Measurements from ENCODE around the gene KREMEN2.

KREMEN2 gene

GRCh38 chr16:3013998-3014690 is 50.1 kb downstream of the KREMEN2 start:
- TF ChIP-seq, protein P1, sequence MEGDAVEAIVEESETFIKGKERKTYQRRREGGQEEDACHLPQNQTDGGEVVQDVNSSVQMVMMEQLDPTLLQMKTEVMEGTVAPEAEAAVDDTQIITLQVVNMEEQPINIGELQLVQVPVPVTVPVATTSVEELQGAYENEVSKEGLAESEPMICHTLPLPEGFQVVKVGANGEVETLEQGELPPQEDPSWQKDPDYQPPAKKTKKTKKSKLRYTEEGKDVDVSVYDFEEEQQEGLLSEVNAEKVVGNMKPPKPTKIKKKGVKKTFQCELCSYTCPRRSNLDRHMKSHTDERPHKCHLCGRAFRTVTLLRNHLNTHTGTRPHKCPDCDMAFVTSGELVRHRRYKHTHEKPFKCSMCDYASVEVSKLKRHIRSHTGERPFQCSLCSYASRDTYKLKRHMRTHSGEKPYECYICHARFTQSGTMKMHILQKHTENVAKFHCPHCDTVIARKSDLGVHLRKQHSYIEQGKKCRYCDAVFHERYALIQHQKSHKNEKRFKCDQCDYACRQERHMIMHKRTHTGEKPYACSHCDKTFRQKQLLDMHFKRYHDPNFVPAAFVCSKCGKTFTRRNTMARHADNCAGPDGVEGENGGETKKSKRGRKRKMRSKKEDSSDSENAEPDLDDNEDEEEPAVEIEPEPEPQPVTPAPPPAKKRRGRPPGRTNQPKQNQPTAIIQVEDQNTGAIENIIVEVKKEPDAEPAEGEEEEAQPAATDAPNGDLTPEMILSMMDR (IDR thresholded peaks at IDR 0.05; ENCODE audit: borderline replicate concordance, control extremely low read depth, extremely low read depth, insufficient read depth, missing control alignments), result no peak
- in situ Hi-C loops (cut with MboI; ENCODE audit: low sequenced_read_pairs, unreplicated experiment), result no loop called here
- no peak for DNase-seq (ENCODE audit: low spot score)

DNA sequence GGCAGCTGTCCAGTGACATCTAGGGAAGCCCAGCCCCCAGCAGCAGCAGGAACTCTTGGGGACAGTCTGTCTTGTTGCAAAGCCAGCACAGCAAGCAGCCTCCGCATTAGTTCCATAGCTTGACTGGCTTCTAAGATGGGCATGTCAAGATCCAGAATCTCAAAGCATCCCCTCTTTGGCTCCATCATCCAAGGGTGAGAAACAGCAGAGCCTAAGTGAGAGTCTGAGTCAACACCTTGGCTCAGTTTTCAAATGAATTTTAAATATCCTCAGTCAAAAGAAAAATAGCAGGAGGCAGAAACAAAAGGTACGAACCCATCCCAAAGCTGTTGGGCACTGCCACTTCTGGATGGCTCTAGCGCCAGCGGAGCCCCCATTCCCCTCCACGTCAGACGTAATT is 50.9 kb downstream of the KREMEN2 start:
- no peak for DNase-seq (ENCODE audit: low spot score)
- in situ Hi-C loops (cut with MboI; ENCODE audit: low sequenced_read_pairs, unreplicated experiment), result no loop called here
- TF ChIP-seq, protein P1 (IDR thresholded peaks at IDR 0.05; ENCODE audit: borderline replicate concordance, control extremely low read depth, extremely low read depth, insufficient read depth, missing control alignments), result no peak

- TF ChIP-seq, protein P1 (IDR thresholded peaks at IDR 0.05; ENCODE audit: borderline replicate concordance, control extremely low read depth, extremely low read depth, insufficient read depth, missing control alignments), result no peak
- in situ Hi-C loops (cut with MboI; ENCODE audit: low sequenced_read_pairs, unreplicated experiment), result no loop called here
- DNase-seq (ENCODE audit: low spot score), result no peak
Observed at GRCh38 chr16:3015865-3016521, 51.9 kb downstream of the KREMEN2 start.

GRCh38 chr16:3017344-3017743 is 53.3 kb downstream of the KREMEN2 start:
- TF ChIP-seq, protein P1 (IDR thresholded peaks at IDR 0.05; ENCODE audit: borderline replicate concordance, control extremely low read depth, extremely low read depth, insufficient read depth, missing control alignments), result no peak
- in situ Hi-C loops (cut with MboI; ENCODE audit: low sequenced_read_pairs, unreplicated experiment), result no loop called here
- no peak for DNase-seq (ENCODE audit: low spot score)
